A172 (cell line): ENCODE data around the gene DDR1. TPM values are rescaled to one million over a fixed set of nuclear protein-coding genes. Genes with fewer than 3 reads are reported as not detected.
A peak's percentile ranks its signal among the peaks of the same experiment; 100 is the strongest.
"Not testable (repeated sequence)": the region's sequence is repeated elsewhere in the genome, so short reads cannot be mapped to it uniquely, and the experiment has no call there.

Experiments
- DNase-seq: peaks from one replicate; pipeline ENCODE4 v3.0.0-alpha.2; 2015; ENCODE audit warnings: low spot score
- total RNA-seq: library from RNA; depleted of rRNA; stranded (reverse); fragments of >200 nt; shearing (Covaris generic); gene quantifications from 2 replicates; pipeline ENCODE4 v1.2.3, GENCODE V29; 2014

Gene DDR1
- total RNA-seq, 1 experiment from 2014 or later = 39.0 TPM

DNA sequence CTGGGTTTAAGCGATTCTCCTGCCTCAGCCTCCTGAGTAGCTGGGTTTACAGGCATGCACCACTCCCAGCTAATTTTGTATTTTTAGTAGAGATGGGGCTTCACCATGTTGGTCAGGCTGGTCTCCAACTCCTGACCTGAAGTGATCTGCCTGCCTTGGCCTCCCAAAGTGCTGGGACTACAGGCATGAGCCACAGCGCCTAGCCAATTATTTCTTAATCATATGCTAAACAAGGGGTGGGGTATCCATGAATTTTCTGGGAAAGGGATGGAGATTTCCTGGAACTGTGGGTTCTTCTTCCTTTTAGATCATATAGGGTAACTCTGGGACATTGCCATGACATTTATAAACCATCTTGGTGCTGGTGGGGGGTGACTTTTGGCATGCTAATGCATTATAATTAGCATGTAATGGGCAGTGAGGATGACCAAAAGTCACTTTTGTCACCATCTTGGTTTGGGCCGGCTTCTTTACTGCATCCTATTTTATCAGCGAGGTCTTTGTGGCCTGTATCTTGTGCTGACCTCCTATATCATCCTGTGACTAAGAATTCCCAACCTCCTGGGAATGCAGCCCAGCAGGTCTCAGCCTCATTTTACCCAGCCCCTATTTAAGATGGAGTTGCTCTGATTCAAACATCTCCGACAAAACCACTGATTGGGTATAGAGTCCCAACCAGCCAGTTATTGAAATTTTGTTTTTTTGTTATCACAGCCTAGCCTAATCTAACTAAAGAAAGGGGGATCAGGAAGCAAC, 29.9 kb upstream of the DDR1 start:
- DNase-seq = no peak

DNA sequence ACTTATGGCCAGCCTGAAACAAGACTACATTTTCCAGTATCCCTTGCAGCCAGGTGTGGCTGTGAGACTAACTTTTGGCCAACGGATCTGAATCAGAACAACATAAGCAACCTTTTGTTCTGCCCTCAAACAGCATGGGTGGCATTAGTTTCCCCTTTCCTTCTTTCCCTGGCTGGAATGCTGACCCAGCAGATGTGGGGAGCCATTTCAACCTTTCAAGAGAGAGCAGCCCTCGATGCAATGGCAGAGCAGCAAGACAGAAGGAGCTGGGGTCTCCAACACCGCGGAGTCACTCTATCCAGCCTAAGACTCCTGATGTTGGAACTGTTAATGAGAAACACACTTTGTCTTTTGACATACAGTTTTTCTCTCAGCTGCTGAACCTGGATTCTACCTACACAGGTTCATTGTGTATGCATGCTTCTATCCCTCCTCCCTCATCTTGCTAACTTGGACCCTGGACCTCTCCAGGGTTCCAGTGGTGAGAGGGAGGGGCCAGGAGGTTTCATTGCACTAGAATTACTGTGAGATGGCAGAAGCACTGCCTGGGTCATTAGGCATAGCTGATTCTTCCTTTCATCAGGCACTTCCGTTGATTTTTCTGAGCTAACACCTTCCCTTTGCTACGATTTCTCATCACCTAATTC, 28.8 kb upstream of the DDR1 start:
- no peak for DNase-seq

DNA sequence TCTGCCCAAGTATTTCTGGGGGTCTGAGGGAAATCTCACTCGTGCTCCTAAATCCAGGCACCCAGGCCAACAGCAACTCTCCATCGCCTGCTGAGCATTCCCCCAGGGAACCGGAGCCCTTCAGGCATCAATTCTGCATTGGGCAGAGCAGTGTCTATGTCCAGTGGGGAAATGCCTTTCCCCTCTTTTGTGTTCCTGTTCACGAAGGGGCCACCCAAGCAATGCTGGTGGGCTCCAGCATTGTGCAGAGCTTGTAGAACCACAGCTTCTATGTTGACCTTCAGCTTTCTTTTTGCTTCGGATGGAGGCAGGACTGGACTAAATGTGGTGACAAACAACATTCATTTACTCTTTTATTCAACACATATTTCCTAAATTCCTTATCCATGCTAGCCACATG, 27.2 kb upstream of the DDR1 start:
- DNase-seq = no peak

DNA sequence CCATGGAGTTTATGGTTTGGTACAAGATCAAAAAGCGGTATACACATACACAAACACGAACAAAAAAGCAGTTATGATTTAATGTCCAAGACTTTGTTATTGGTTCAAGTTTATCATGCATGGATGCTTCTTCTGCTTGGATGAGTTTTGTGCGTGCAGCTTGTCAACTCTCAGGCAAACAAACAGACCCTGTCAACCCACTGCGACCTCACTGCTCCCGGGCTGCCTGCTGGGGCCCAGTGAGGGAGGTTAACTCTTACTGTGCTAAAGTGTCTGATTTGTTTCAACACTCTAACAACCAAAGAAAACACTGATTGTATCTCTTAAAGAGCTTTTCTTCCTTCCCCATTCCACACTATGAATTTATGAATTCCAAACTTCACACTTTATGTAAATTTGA, 26.8 kb upstream of the DDR1 start:
- DNase-seq = no peak

DNA sequence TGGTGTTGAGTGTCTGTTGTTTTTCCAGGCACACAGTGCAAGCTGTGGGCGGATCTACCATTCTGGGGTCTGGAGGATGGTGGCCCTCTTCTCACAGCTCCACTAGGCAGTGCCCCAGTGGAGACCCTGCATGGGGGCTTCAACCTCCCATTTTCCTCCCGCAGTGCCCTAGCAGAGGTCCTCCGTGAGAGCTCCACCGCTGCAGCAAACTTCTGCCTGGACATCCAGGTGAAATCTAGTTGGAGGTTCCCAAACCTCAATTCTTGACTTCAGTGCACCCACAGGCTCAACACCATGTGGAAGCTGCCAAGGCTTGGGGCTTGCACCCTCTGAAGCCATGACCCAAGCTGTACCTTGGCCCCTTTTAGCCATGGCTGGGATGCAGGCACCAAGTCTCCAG, 24.6 kb upstream of the DDR1 start:
- DNase-seq = not testable (repeated sequence)

DNA sequence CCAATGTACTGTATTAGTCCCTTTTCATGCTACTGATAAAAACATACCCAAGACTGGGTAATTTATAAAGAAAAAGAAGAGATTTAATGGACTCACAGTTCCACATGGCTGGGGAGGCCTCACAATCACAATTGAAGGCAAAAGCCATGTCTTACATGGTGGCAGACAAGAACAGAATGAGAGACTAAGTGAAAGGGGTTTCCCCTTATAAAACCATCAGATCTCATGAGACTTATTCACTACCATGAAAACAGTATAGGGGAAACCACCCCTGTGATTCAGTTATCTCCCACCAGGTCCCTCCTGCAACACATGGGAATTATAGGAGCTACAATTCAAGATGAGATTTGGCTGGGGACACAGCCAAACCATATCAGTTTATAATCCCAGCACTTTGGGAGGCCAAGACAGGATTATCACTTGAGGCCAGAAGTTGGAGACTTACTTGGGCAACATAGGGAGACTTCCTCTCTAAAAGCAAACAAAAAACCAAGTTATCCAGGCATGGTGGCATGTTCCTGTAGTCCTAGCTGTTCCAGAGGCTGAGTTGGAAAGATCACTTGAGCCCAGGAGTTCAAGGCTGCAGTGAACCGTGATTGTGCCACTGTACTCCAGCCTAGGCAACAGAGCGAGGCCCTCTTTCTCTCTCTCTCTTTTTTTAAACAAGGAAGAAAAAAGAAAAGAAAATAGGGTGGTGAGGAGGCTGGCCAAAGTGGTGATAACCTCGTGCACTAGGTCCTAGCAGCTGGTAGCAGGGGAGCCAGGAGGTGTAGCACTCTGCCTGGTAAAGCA, 22.9 kb upstream of the DDR1 start:
- no peak for DNase-seq

DNA sequence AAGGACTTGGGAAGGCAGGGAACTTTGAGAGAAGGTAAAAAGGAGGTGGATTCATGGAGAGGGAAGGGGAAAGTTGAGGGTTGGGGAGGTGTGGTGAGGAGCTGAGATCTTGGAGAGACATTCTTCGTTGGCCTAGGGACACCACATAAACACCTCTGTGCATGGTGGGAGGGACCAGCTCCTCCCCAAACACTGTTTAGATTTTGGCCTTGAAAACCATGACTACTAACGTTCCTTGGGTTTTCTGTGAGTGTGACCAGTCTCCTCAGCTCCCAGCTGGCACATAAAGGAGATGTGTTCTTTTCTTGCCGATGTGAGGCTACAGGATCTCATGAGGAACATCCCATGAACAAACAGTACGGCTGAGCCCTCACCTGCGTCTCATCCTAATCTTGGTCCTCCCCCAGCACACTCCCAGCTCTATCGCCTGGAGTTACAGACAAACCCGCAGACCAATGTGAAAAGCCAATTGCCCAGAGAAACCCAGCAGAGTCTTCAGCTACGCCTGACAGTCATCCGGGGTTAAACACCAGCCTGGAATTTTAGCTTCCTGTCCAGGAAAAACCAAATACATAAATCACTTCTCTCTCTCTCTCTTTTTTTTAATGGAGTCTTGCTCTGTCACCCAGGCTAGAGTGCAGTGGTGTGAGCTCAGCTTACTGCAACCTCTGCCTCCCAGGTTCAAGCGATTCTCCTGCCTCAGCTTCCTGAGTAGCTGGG, 22.0 kb upstream of the DDR1 start:
- DNase-seq = no peak

DNA sequence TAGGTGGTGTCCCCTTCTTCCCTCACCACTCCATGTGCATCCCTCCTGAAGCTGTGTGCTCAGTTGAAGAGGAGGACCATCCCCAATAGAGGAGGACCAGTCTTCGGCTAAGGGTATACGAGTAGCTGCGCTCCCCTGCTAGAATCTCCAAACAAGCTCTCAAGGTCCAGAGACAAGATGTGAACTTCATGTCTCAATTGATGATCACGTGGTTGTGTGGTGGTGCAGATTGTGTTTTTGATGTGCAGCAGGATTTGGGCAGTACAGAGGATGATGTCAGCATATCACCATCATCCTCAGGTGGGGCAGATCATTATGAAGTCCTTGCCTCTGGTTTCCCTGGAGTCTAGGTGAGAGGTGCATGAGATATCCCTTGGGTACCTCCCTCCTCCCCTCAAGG, 20.0 kb upstream of the DDR1 start:
- DNase-seq = no peak

DNA sequence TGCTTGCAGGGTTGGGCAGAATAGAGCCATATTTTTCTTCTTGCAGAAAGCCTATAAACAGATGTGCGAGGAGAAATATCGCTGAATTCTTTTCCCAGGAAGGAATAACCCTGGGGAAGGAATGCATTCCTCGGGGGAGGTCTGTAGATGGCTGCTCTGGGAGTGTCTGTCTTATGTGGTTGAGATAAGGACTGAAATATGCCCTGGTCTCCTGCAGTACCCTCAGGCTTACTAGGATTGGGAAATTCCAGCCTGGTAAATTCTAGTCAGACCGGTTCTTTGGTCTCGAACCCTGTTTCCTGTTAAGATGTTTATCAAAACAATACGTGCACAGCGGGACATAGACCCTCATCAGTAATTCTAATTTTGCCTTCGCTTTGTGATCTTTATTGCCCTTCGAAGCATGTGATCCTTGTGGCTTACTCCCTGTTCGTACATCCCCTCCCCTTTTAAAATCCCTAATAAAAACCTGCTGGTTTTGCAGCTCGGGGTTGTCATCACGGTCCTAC, 15.0 kb upstream of the DDR1 start:
- not testable (repeated sequence) for DNase-seq

DNA sequence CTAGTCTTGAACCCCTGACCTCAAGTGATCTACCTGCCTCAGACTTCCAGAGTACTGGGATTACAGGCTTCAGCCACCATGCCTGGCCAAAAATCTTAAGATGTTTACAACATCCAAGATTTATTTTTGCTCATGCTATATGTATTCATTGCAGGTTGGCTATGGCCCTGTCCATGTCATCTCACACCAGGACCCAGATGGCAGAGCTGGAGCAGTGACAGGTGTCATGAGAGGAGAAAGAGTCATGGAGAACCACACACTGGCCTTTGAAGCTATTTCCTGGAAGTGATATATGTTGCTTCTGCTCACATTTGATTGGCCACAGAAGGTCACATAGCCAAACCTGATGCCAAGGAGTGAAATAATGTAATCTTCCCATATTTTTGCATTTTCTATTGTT, 13.8 kb upstream of the DDR1 start:
- no peak for DNase-seq

DNA sequence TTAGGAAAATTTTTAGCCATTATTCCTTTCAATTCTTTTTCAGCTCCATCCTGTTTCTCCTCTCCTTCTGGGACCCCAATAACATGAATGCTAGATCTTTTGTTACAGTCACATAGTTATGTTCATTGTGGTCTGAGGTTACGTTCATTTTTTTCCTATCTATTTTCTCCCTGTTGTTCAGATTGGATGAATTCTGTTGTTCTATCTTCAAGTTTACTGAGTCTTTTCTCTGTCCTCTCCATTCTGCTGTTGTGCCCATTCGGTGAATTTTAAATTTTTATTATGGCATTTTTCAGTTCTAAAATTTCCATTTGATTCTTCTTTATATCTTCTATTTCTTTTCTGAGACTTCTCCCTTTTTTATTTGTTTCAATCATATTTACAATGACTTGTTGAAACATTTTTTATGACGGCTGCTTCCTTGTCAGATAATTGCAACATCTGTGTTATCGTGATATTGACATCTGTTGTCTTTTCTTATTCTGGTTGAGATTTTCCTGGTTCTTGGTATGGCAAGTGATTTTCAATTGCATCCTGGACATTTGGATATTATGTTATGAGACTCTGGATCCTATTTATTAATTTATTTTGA, 12.6 kb upstream of the DDR1 start:
- DNase-seq = no peak

DNA sequence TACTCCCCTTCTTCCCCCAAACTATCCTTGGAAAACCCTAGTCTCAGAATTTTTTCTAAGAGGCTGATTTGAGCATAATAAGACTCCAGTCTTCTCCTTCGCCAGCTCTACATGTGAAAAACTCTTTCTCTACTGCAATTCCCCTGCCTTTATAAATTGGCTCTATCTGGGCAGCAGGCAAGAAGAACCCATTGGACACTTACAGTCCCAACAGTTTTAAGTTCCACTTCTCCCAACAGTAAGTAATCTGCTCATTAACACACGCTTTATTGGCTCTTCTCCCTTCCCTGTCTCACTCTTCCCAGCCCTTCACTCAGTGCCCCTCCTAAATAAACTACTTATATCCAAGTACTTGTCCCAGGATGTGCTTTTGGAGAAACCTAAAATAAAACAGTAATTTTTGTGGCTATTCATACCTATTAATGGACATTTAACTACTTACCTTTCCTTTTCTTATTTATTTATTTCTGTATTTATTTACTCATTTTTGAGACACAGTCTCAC, 11.1 kb upstream of the DDR1 start:
- no peak for DNase-seq

DNA sequence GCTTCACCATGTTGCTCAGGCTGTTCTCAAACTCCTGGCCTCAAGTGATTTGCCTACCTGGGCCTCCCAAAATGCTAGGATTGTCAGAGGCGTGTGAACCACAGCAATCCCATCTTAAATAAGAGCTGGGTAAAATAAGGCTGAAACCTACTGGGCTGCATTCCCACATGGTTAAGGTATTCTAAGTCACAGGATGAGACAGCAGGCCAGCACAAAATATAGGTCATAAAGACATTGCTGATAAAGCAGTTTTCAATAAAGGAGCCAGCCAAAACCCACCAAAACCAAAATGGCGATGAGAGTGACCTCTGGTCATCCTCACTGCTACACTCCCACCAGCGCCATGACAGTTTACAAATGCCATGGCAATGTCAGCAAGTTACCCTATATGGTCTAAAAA, 10.5 kb upstream of the DDR1 start:
- DNase-seq = not testable (repeated sequence)

DNA sequence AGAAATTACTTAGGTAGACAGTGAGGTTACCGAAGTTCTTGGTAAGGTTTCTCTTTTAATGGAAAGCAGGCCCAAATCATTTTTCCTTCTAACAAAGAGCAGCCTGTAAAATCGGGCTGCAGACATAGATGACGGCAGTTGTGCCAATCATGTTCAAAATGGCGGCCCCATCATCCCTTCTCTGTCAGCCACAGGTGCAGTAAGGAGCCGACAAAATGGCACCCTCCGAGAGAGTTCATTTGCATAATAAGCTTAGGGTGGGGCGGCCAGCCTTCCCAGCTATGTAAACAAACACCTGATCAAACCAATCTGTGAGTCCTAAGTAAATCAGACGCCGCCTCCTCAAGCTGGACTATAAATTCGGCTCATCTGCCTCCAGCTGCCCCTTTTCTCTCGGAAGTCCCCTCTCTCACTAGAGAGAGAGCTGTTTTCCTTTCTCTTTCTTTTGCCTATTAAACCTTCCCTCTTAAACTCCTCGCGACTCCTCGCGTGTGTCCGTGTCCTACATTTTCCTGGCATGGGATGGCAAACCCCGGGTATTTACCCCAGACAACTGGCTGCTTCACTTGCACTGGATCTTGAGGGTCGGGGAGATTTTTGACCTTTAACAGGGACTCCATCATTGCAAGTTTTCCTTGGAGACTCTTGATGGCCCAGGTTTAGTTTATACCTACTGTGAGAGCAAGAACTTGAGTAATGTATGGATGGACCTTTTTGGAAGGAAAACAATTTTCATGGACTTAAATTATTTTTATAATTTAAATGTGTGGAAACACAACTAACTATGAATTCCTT, 8.9 kb upstream of the DDR1 start:
- DNase-seq = no peak

DNA sequence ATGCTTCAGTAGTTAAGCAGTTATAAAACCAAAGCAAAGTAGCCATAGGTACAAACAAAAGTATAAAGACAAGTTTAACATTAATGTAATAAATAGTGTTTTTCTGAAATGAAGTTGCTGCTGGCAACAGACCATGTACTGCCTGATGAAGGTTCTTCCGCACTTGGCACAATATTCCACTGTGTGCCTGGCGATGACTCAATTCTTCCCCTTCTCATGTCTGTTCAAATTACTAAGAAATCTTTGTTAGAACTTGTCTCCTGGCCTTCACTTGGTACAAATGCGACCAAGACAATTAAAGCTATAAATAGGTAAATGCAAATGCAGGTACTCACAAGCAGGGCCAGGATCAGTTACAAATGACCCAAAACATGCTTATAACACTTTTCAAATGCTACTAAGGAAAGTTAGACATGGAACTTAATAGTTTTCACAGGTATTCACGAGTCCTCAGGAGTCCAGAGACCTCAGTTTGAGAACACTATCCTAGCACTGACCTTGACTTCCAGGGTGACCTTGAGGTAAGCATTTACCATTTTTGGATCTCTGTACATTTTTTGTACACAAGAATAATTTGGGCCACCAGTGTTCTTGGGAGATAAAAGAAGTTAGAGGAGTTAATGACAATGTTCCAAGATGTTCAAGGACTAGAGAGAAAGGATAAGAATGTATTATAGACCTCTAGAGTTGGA, 8.1 kb upstream of the DDR1 start:
- DNase-seq = peak; percentile 44

DNA sequence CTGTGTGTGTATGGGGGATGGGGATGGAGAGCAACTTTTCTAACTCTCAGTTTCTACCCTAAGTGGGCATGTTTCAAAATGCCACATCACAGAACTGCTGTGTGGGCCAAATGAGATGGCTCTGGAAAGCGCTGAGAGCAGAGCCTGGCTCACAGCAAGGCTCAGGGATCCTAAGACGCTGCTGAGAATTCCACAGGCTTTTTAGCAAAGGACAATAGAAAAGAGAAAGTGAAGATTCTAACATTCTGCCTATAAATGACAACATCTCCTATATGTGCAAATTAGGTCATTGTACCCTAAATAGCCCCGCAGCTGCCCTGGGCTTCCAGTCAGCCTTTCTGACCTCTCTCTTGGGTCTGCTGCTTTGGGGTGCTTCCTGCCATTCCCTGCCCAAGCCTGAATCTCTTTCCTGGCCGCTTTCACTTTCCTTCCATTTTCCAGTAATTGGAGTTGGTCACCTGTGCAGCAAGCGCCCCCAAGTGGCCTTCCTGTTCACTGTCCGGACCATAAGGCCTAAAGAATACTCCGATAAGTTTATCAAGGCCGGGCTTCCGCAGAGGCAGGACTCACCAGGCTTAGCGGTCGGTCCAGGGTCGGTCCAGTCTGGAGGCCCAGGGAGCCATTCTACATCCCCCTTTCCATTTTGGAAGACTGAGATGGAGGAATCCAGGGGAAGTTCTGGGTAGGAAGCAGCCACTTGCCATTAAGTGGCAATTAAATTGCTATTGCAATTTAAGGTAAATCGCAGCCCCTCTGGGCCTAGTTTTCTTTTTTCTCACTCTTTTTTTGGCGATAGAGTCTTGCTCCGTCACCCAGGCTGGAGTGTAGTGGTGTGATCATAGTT, 6.7 kb upstream of the DDR1 start:
- DNase-seq = peak; percentile 90

DNA sequence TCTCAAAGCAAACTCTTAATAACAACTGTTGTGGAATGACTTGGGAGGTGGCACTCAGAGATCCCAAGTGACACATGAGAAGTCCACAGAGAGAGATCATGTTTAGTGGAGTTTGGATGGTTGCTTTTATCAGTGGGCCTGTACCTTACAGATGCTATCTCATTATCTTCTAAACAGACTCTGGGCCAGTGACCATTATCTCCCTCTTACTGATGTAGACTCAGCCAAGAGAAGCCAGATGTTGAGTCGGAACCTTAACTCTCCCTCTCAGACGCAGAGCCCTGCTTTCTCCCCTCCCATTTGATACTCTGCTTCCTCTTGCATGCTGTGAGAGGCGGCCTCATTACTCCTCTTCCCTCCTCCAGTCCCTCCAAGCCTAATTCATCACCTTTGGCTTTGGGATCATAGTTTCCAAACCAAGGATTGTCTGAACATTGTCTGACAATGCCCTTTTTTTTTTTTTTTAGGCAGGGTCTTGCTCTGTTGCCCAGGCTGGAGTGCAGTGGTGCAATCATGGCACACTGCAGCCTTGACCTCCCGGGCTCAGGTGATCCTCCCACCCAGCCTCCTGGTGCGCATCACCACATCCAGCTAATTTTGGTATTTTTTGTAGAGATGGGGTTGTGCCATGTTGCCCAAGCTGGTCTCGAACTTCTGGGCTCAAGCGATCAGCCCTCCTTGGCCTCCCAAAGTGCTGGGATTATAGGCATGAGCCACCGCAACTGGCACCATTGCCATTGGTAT, 4.5 kb upstream of the DDR1 start:
- DNase-seq = no peak

DNA sequence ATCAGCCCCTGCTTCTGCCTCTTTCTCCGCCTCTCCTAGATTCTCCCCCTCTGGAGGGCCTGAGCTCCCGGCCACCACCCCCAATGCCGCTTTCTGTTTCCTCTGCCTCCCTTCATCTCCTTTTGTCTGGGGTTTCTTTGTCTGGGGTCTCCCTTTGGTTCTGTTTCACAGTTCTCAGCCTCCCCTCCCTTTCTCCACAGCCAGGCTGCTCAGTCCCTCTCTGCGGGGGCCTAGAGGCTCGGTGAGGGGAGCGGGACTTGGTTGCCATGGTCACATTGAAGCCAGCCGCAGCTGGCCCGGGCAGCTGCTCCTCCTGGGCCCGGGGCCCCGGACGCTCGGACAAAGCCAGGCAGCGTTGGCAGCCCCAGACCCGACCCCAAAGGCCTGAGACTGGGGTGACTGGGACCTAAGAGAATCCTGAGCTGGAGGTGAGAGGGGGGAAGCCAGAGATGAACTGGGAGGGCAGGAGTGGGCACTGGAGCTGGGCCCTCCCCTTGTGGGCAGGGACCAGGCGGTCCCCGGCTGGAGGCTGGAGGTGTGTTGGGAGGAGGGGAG, 3.5 kb upstream of the DDR1 start:
- no peak for DNase-seq
